ENCODE results near the gene CCR1.
"Not testable (repeated sequence)": the region's sequence is repeated elsewhere in the genome, so short reads cannot be mapped to it uniquely, and the experiment has no call there.

CCR1 gene

GRCh38 chr3:46212101-46212500 is 4.0 kb upstream of the CCR1 start:
- no peak for DNase-seq (ENCODE audit: low spot score)

DNA sequence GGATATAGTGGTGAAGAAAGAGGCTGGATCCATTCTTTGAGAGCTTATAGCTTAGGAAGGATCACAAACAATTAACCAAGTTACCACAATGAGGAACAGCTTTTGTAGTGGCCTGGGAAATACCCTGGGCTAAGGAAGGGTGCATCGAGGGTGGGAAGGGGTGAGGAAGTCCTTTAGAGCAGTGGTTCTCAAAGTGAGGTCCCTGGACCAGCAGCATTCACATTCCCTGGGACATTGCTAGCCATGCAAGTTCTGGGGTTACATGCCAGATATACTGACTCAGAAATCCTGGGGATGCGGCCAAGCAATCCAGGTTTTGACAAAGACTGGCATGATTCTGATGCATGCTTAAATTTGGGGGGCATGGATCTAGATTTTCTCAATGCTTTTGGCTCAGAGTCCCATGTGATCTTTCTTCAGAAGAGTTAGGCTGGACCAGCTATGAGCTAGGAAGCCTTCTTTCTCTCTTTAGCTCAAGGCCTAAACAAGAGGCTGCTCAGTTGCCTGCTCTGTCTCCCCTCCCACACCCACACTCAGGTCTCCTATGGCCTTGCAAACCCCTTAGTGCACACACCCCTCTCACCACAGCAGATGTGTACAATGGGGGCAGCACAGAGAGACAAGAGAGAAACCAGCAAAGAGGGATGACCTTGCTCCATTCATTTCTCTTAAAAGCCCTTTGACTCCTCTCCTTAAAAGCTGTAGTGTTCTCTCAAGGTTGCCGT is 1.8 kb upstream of the CCR1 start:
- DNase-seq (ENCODE audit: low spot score) = no peak

GRCh38 chr3:46209053-46209452 is 940 bp upstream of the CCR1 start:
- DNase-seq (ENCODE audit: low spot score) = no peak

DNA sequence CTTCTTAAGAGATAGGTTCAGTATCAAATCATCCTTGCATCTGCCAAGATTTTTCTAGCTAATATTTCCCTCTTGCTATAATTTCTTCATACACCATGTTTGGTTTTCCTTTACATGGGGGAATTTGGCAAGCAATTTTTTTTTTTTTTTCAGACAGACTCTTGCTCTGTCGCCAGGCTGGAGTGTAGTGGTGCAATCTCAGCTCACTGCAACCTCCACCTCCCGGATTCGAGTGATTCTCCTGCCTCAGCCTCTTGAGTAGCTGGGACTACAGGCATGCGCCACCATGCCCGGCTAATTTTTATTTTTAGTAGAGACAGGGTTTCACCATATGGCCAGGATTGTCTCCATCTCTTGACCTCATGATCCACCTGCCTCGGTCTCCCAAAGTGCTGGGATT is 599 bp downstream of the CCR1 start:
- DNase-seq (ENCODE audit: low spot score) = not testable (repeated sequence)

DNA sequence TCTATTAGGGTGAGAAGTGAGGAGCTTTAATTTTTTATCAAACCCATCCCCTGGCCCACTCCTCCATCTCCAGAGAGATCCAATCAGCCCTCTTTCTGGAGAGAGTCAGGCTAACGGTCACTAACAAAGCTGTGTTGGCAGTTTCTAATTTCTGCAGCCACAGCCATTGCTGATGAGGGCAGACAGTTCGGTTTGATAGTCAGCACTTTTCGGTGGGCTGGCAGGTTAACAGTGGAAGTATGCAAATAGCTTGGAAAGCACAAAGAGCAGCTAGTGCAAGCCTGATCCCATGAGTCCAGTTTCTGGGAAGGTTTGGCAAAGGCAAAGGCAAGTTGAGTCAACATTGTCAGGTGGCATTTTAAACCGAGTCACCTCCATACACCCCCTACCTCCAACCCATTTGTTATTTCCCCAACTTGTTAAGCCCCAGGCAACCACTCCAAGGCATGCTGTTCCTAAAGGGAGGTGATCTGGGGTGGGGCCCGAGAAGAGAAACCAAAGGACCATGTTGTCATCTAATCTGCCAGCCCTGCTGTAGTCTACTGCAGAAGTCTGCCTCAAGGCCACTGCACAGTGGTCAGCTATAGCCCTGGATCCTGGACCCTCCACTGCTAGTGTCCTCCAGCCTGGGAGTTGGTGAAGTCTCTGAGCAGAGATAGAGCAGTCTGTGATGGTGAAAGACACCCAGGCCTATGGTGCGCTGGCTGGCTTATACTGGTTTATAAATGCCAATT is 1.7 kb downstream of the CCR1 start:
- no peak for DNase-seq (ENCODE audit: low spot score)

- DNase-seq (ENCODE audit: low spot score) = no peak
Measured at GRCh38 chr3:46205286-46205960, 2.7 kb downstream of the CCR1 start.

GRCh38 chr3:46203681-46204080 is 4.4 kb downstream of the CCR1 start:
- DNase-seq (ENCODE audit: low spot score) = no peak

GRCh38 chr3:46202535-46202934 is 5.6 kb downstream of the CCR1 start:
- no peak for DNase-seq (ENCODE audit: low spot score)

DNA sequence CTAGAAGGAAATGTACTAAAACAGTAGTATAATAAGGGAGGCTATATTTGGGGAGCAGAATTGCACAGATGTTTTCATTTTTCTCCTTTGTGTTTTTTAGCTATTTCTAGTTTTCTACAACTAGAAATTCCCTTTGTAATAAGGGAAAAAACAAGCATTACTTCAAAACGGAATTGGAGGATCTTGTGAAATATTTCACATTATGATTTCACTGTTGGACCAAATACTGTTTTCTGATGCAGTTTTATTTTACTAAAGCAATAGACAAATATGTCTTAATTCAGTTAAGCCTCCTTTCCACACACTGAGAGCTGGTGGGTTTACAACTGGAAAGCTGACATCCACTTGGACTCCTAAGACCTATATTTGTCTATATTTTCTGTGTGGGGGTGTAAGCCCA is 7.3 kb downstream of the CCR1 start:
- DNase-seq (ENCODE audit: low spot score) = no peak

DNA sequence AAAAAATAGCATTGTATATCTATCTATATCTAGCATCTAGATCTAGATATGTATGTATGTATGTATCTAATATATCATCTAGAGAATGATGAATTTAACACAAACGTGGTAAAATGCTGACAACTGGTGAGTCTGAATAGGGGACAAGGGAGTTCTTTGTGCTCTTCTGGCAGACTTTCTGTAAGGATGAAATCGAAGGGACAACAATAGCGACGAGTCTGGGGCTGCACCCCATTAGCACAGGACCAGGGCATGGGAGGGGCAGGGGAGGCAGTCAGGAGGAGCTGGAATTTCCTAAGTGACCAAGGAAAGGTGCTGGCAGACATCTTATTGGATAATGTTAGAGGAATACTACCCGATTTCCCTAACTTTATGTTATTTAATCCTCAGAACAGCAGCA is 7.9 kb downstream of the CCR1 start:
- DNase-seq (ENCODE audit: low spot score) = no peak

- DNase-seq (ENCODE audit: low spot score) = no peak
Measured at GRCh38 chr3:46196261-46196957, 11.7 kb downstream of the CCR1 start.

- DNase-seq (ENCODE audit: low spot score) = no peak
Measured at GRCh38 chr3:46194868-46195553, 13.1 kb downstream of the CCR1 start.

- DNase-seq (ENCODE audit: low spot score) = no peak
Measured at GRCh38 chr3:46193436-46193835, 14.7 kb downstream of the CCR1 start.

- DNase-seq (ENCODE audit: low spot score) = no peak
Measured at GRCh38 chr3:46192939-46193338, 15.2 kb downstream of the CCR1 start.

DNA sequence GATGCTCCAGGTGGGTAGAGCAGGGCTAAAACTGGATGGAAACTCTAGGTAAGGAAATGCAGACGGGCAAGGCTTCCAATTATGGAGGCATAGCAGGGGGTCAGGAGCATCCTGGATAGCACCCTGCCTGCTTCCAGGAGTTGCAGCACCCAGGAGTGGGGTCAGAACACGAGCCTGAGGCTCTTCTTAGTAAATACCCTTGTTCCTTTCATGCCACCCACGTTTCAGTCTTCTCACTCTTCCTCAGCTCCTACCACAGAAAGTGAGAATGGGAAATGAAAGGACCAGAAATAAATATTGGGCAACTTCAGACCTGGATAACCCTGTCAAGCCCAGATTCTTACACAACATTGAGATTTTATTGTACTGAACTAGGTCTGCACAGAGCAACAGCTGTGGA is 16.4 kb downstream of the CCR1 start:
- no peak for DNase-seq (ENCODE audit: low spot score)

GRCh38 chr3:46188708-46189107 is 19.4 kb downstream of the CCR1 start:
- DNase-seq (ENCODE audit: low spot score) = no peak

GRCh38 chr3:46187876-46188275 is 20.2 kb downstream of the CCR1 start:
- no peak for DNase-seq (ENCODE audit: low spot score)

DNA sequence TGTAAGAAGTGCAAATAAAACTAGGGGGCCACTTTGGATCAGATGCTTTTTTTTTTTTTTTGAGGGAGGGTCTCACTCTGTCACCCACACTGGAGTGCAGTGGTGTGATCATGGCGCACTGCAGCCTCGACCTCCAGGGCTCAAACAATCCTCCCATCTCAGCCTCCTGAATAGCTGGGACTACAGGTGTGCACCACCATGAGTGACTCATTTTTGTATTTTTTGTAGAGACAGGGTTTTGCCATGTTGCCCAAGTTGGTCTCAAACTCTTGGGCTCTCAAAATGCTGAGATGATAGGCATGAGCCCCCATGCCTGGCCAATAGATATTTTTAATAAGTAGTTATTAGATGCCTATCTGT is 20.8 kb downstream of the CCR1 start:
- DNase-seq (ENCODE audit: low spot score) = no peak

- DNase-seq (ENCODE audit: low spot score) = no peak
Measured at GRCh38 chr3:46186471-46187340, 21.4 kb downstream of the CCR1 start.

GRCh38 chr3:46184469-46184868 is 23.6 kb downstream of the CCR1 start:
- DNase-seq (ENCODE audit: low spot score) = no peak

GRCh38 chr3:46183330-46183729 is 24.8 kb downstream of the CCR1 start:
- DNase-seq (ENCODE audit: low spot score) = no peak
